Hepatic stellate cell (primary cell): ENCODE data around the gene IQCN.

Experiments used
- DNase-seq: peaks from one replicate; pipeline ENCODE4 v3.0.0; 2011; ENCODE audit warnings: low spot score

IQCN gene, protein sequence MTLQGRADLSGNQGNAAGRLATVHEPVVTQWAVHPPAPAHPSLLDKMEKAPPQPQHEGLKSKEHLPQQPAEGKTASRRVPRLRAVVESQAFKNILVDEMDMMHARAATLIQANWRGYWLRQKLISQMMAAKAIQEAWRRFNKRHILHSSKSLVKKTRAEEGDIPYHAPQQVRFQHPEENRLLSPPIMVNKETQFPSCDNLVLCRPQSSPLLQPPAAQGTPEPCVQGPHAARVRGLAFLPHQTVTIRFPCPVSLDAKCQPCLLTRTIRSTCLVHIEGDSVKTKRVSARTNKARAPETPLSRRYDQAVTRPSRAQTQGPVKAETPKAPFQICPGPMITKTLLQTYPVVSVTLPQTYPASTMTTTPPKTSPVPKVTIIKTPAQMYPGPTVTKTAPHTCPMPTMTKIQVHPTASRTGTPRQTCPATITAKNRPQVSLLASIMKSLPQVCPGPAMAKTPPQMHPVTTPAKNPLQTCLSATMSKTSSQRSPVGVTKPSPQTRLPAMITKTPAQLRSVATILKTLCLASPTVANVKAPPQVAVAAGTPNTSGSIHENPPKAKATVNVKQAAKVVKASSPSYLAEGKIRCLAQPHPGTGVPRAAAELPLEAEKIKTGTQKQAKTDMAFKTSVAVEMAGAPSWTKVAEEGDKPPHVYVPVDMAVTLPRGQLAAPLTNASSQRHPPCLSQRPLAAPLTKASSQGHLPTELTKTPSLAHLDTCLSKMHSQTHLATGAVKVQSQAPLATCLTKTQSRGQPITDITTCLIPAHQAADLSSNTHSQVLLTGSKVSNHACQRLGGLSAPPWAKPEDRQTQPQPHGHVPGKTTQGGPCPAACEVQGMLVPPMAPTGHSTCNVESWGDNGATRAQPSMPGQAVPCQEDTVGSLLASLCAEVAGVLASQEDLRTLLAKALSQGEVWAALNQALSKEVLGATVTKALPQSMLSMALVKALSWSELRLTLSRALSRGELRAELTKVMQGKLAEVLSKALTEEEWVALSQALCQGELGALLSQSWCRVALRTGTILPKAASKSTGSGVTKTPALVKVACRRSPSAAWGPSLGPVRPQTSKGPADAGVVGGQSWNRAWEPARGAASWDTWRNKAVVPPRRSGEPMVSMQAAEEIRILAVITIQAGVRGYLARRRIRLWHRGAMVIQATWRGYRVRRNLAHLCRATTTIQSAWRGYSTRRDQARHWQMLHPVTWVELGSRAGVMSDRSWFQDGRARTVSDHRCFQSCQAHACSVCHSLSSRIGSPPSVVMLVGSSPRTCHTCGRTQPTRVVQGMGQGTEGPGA (N-terminal part only)

DNA sequence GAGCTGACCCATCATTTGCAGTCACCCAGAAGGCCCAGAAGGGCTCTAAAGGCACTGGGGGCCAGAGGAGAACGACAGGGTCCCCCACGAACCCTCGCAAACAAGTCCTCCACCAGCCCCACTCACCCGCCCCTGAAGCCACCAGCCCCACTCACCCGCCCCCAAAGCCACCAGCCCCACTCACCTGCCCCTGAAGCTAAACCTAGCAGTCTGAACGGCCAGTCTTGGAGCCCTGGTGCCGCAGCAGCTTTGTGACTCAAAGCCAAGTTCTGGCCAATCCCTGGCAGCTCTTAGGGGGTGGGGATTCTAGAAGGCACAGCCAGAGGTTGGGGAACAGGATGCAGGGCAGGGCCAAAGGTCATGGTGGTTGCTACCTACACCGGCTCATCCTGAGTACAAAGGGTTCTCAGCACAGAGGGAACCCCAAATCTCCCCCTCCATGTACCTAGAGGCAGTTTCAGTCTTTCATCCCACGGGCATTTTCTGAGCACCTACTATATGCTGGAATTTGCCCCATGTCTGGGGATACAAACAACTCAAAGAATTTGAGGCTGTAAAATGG is at the start of gene IQCN:
Gene IQCN, minus strand, starts transcription at position 234 of the 562 bp plus-strand sequence. CDS start 4,974 bp downstream, outside the sequence.
- DNase-seq, result no peak

DNA sequence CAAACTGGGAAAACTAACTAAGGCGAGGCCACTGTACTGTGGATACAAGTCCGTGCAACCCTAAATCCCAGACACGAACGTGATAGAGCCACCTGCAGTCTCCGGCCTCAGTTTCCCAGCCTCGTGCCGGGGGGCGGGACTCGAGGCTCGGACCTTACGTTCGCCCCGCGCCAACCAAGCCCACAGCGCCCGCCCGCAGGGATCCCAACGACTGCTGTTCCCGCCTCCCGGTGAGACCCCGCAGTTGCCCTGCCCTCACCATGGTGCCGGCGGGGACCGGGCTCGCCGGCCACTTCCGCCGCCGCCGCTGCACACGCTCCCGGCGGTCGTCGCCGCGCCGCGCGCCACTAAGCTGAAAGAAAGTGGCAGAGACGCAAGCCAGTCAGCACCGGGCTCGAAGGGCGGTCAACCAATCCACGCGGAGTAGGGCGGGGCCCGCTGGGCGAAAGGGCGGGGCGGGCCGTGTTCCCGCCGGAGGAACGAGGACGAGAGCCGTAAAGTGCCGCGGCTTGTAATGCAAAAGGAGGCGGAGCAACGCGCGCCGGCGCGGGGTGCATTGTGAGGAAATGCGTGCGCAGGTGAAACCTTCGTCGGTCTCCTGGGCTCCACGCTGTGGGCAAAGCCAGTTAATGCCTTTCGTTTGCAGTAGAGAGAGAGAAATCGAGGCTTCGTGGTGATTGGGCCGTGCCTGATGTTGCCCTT is 48.7 kb upstream of the IQCN start, which contains the start of gene LSM4:
Gene LSM4, minus strand, starts transcription at position 318 of the 702 bp plus-strand sequence. Its CDS starts 56 bp downstream, at position 262.
- DNase-seq, result peak; percentile 99

DNA sequence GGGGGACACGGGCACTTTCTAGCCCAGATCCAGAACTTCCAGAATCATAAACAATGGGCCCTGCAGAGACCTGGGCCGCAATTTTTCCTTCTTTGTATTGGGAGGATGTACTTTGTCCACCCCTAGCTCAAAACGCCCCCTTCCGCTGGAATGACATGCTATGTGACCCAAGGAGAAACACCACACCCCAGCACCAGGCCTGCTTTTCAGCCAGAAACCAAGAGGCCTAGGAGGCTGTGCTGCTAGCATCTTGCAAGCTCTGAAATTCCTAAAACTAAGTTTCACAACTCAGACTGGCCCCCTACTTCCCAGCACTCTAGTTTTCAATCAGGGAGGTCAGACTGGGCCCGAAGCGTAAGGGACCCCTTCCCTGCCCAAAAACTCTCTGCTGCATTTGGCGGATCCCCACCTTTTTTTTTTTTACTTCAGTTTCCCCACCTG is 48.1 kb upstream of the IQCN start:
- DNase-seq, result peak; percentile 80

DNA sequence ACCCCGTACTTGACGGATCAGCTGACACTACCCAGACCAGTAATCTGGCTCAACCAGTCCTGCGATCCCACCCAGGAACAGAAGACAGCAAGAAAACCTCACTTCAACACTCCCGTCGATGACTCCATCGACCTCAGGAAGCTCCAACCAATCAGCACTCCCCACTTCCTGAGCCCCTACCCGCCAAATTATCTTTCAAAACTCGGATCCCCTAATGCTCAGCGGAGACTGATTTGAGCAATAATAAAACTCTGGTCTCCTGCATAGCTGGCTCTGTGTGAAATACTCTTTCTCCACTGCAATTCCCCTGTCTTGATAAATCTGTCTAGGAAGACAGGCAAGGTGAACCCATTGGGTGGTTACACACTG is 47.5 kb upstream of the IQCN start:
- DNase-seq, result no peak

DNA sequence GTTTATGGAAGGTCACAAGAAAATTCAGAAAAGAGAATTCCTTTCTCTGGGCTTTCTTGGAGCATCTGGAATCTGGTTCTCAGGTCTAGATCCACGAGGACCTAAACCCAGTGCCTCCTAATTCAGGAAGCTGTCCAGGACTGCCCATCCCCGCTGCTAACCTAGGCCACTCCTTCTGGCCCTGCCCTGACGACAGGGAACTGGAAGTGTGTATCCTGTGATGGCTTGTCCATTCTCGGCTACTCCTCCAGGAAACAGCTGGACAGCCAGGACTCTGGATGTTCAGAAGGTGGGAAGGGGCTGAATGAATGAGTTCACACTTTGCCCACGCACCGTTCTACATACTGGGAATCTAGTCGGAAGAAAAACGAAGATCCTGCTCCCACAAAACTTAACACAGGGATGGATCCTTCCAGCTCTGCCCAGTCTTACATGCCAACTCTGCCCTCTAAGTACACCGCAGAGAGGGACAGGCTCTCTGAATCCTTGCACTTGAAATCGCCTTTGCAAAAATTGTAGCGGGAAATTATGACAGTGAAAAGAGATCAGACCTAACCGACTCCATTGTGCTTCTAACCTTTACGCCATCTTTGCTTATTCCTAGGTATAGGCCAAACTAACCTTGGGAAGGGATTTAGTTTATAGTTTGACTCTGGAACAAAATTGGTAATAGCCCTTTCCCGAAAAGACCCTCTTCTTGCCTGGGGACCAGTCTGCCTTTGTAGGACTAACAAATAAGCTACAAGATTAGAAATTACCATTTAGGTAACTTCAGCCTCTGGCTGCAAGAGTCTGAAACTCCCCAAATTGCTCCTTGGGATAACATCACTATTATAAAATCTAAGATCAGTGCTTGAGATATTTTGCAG is 46.8 kb upstream of the IQCN start:
- DNase-seq, result no peak

DNA sequence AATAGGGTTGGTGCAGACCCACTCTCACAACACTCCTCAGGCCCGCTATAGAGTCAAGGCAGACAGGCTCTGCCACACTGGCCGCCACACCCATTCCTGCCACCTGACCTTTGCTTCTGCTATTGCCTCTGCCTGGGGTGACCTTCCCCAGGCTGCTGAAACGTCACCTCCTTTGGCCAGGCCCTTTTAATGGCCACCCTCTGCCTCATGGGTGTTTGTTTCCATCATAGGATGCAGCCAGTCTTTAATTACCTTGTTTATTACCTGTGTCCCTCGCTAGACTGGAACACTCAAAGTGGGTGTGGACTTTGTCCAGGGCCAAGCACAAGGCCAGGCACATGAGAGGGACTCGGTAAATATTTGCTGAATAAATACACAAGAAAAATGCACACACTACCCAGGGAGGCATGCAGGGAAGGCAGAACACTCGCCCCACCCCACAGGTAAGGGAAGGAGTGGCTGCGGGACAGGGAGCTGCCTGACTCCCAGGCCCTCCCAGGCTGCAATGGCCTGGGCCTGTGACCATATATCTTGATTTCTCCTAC is 45.4 kb upstream of the IQCN start:
- no peak for DNase-seq

DNA sequence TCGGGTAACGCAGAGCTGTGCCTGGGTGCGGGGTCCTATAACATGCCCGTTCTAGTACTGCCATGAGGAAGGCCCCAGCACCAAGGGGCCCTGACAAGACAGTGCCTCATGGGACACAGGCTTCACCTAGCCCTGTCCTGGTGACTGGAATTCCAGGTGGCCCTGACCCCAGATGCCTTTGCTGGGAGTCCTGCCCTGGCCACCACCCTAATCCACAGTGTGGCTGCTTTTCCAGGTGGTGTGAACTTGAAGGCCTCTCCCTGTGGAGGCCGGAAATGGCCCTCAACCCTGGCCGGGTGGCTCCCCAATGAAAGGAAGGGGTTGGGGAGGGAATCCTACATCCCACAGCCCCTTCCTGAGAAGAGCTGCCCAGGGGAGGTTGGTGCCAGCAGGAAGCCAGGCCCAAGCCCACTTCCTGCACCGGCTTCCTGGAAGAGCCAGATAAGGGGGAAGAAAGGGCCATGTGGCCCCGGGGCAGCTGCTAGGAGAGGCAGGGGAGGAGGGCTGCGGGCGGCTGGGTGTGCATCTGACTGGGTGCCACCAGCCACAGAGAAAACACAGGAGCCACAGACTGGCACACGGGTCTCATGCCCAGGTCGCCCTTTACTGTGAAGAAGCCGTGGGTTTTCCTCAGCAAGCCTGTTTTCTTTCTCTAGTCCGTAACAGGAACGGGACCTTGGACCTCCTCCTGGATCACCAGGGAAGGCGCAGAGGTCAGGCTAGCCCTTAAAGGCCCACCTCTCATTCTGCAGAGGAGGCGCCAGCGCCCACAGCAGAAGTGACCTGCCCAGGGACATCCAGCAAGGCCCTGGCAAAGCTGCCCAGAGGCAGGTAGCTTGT is 43.9 kb upstream of the IQCN start:
- no peak for DNase-seq

DNA sequence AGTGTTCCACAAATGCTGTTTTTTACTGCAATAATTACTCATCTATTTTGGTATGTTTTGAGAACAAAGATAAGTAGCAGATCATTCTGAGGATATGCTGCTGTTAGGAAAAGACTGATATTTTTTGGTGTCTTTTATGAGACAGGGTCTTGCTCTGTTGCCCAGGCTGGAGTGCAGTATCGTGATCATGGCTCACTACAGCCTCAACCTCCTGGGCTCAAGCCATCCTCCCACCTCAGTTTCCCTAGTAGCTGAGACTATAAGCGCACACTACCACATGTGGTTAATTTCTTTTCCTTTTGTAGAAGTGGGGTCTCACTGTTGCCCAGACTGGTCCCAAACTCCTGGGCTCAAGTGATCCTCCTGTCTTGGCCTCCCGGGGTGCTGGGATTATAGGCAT is 39.1 kb upstream of the IQCN start:
- no peak for DNase-seq

DNA sequence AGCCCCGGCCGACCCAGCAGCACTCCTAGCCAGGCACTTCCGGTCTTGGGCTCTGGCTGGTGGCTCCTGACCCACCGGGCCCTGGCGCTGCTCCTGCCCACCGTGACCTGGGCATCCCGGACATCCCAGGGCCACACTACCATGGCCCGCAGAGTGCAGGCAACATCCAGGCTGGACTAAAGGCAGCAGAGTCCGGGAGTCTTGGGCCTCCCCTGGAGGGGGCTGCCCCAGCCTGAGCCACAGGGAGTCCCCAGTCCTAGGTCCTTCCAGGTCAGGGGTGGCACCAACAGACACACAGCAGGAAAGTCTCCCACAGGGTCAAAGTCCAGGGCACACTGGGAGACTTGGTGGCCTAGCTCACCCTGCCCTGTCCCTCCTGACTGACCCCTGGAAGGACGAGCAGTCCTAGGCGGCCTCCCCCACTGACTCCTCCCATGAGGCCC is 37.9 kb upstream of the IQCN start:
- no peak for DNase-seq

DNA sequence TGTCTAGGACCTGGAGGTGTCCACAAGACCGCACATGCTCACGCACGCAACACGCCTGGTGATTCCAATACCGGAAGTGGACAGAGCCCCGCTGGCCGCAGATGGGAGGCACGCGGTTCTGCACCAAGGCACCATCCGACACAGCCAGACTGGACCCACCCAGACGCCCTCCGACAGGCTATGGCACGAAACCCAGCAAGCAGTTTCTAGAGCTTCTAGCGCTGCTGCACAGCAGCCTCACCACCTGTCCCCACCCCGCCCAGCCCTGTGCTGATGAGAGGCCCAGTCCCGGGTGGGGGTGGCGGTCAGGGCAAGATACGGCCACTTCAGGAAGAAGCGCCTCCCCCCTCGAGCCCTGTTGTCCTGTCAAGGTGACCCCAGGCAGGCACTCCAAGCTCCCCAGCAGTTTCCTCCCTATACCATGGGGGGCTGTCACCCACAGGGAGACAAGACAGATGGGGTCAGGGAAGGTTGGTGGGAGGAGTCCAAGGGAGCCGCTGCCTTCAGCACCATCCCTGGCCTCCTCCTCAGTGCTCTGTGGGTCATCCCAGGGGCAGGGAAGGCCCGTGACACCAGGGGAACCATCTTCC is 37.3 kb upstream of the IQCN start:
- DNase-seq, result no peak

DNA sequence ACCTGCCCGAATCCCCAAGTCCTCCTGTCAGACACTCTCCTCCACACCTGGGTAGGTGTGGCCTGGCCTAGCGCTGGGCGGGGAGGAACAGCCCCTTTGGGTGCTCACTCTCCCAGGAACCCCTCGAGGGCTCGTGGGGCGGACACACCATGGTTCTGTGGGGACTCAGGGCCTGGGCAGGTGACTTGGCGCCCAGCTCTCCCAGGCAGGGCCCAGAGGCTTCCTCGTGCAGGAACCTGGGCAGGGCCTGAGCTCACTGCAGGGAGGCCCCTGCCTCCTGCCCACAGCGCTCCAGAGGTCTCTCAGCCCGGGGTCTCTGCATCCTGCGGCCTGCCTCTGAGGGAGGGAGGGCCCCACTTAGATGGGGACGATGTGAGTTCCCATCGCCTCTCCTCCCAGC is 36.7 kb upstream of the IQCN start:
- no peak for DNase-seq

DNA sequence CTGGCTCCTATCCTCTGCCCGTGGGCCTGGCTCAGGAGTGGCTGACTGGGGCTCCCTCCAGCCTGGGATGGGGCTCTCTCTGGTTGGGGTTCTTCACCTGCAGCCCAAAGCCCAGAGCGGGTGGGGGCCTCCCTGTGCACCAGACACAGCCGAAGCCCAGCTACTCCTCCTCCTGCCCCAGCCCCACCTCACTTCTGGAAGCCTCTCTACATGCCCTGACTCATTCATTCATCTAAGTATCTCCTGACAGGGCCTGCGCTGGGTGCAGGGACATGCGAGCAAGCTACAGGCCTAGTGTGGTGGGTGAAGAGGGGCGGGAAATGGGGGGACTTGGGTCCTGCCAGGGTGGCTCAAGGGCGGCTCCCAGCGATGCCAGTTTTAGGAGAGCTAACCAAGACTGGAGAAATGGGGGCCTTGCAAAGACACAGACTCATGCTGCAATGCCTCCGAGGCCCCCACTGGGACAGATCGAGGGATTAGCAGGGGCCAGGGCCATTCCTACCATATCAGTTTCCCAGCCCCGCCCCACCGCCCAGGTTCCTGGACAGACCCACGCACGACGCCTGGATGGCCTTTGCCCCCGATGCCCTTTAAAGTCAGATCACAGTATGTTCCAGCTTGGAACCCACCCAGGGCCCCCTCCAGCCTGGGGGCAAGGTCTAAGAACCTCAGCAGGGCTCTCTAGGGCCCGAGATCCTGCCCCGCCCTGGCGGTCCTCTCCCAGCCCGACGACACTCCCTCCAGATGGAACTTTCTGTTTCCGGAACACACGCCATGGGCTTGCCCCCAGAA is 36.1 kb upstream of the IQCN start:
- DNase-seq, result no peak

DNA sequence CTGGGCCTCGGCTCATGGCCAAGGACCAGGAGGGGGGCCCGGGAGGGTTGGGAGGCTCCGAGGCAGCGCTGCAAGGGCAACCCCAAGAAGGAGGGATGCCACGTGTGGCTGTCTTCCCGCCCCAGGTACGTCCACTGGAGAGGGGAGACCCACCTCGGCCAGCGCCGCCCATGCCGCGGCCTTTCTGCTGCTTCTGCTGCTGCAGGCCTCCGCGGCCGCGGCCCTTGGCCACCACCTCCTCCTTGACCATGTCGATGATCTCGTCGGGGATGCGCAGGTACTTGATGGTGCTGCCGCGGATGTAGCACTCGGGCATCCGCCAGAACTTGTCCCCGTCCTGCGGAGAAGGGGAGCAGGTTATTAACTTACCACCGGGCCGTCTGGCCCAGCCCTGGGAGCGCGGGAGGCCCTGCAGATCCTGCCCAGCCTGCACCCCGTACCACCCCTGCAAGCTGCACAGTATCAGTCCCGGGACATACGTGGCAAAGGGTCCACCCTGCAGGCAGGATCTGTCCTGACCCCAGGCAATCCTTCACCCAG is 35.3 kb upstream of the IQCN start:
- DNase-seq, result no peak

DNA sequence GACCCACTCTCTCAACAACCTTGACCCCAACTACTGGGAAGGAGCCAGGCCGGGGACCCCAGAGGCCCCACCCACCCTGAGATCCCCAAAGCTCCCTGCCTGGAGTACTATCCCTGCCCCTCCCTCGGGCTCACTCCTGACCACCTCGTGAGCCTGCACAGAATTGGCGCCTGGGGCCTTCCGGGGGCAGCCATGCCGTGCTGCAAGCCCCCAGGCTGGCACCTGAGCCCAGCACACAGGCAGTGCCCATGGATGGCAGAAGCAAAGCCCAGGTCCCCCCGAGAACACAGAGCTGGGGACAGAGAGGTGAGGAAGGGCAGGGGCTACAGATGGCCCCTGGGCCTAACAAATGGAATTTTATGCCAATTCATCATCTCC is 34.7 kb upstream of the IQCN start:
- no peak for DNase-seq

DNA sequence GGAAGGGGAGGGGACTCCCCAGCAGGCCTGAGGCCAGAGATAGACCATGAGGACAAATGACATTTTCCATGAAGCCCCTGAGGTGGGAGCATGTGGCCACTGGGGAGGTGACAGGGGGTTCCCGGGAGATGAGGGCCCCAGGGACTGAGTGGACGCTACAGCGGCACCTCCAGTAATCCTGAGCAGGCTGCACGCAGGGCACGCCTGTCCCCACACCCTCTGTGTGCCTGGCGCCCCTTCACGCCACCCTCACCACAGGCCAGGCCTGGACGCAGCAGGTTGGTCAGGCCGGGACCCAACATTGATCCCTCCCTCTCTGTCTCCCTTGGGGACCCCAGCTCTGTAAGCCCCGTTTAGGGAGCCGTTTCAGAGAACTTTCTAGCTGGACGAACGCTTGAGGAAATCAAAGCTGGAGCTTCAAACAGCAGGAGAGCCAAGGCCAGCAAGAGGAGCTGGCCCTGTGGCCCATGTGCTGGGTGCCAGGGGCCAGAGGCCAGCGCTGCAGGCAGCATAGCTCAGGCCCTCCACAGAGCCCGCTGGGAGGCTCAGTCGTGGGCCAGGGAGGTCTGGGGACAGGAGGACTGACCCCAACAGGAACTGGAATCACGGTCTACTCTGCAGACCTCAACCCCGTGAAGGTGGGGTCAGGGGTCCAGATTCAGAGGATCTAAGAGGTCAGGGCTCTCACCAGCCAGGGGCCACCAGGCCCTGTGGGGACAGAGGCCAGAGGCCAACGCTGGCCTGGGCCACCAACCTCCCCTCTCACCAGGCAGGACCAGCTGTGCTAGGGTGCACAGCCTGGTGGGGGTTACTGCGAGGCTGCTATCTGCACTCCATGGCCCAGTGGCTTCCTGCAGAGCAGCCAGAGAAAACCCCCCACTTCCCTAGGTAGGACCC is 34.0 kb upstream of the IQCN start:
- DNase-seq, result no peak

DNA sequence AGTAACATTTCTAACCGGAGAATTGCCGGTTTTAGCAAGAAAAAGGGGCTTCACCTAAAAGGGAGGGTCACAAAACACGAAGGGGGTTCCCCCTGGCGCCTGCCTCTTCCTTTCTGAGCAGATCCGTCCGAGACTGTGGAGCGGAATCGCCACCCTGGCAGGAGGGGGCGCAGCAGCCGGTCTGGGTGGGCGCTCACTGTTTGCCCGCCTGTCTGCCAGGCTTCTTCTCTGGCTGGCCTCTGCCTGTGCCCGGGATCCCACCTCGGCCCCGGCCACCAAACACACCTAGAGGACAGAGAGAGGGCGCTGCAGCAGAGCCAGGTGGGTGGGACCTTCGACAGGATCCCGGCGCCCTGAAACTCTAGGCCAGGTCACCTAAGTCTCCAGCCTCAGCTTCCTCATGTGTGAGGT is 33.0 kb upstream of the IQCN start:
- DNase-seq, result no peak
